ENCODE measurements around the gene HSBP1L1. TPM values are rescaled to one million over a fixed set of nuclear protein-coding genes. Genes with fewer than 3 reads are reported as not detected.

The HSBP1L1 gene
- total and polyA plus RNA-seq, 2 of the 13 experiments (the other 11 are each of a cell fraction or from before 2014, with no cell fraction given): 22.6 to 45.1 TPM

DNA sequence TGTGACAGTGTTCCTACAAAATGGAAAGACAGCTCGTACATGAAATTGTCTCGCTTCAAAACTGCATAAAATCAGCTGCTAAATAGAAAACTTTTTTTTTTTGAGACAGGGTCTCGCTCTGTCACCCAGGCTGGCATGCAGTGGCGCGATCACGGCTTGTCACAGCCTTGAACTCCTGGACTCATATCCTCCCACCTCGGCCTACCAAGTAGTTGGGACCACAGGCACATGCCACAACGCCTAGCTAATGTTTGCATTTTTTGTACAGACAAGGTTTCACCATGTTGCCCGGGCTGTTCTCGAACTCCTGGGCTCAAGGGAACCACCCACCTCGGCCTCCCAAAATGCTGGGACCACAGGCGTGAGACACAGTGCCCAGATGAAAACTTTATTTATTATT lies 20.7 kb downstream of the HSBP1L1 start (continued):
- TF ChIP-seq ZSCAN30 (CRISPR knock-in tag; IDR thresholded peaks at IDR 0.05): no peak
- peak; percentile 60 for TF ChIP-seq ZNF644 (CRISPR knock-in tag; IDR thresholded peaks at IDR 0.05; ENCODE audit: low read depth)
- no peak for TF ChIP-seq ZNF792 (CRISPR knock-in tag; IDR thresholded peaks at IDR 0.05)
- TF ChIP-seq MAFK (conservative IDR thresholded peaks at IDR 0.05 in 1 of 2, IDR thresholded peaks at IDR 0.05 in 1 of 2; ENCODE audit: low read length in 2 of 2): no peak
- TF ChIP-seq, protein P1, sequence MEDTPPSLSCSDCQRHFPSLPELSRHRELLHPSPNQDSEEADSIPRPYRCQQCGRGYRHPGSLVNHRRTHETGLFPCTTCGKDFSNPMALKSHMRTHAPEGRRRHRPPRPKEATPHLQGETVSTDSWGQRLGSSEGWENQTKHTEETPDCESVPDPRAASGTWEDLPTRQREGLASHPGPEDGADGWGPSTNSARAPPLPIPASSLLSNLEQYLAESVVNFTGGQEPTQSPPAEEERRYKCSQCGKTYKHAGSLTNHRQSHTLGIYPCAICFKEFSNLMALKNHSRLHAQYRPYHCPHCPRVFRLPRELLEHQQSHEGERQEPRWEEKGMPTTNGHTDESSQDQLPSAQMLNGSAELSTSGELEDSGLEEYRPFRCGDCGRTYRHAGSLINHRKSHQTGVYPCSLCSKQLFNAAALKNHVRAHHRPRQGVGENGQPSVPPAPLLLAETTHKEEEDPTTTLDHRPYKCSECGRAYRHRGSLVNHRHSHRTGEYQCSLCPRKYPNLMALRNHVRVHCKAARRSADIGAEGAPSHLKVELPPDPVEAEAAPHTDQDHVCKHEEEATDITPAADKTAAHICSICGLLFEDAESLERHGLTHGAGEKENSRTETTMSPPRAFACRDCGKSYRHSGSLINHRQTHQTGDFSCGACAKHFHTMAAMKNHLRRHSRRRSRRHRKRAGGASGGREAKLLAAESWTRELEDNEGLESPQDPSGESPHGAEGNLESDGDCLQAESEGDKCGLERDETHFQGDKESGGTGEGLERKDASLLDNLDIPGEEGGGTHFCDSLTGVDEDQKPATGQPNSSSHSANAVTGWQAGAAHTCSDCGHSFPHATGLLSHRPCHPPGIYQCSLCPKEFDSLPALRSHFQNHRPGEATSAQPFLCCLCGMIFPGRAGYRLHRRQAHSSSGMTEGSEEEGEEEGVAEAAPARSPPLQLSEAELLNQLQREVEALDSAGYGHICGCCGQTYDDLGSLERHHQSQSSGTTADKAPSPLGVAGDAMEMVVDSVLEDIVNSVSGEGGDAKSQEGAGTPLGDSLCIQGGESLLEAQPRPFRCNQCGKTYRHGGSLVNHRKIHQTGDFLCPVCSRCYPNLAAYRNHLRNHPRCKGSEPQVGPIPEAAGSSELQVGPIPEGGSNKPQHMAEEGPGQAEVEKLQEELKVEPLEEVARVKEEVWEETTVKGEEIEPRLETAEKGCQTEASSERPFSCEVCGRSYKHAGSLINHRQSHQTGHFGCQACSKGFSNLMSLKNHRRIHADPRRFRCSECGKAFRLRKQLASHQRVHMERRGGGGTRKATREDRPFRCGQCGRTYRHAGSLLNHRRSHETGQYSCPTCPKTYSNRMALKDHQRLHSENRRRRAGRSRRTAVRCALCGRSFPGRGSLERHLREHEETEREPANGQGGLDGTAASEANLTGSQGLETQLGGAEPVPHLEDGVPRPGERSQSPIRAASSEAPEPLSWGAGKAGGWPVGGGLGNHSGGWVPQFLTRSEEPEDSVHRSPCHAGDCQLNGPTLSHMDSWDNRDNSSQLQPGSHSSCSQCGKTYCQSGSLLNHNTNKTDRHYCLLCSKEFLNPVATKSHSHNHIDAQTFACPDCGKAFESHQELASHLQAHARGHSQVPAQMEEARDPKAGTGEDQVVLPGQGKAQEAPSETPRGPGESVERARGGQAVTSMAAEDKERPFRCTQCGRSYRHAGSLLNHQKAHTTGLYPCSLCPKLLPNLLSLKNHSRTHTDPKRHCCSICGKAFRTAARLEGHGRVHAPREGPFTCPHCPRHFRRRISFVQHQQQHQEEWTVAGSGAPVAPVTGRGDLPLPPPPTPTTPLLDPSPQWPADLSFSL (CRISPR knock-in tag; IDR thresholded peaks at IDR 0.05): no peak
- no peak for TF ChIP-seq RNF2 (conservative IDR thresholded peaks at IDR 0.05; ENCODE audit: low read depth)
- TF ChIP-seq, protein P2, sequence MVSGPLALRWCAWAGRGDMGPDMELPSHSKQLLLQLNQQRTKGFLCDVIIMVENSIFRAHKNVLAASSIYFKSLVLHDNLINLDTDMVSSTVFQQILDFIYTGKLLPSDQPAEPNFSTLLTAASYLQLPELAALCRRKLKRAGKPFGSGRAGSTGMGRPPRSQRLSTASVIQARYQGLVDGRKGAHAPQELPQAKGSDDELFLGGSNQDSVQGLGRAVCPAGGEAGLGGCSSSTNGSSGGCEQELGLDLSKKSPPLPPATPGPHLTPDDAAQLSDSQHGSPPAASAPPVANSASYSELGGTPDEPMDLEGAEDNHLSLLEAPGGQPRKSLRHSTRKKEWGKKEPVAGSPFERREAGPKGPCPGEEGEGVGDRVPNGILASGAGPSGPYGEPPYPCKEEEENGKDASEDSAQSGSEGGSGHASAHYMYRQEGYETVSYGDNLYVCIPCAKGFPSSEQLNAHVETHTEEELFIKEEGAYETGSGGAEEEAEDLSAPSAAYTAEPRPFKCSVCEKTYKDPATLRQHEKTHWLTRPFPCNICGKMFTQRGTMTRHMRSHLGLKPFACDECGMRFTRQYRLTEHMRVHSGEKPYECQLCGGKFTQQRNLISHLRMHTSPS (CRISPR knock-in tag; IDR thresholded peaks at IDR 0.05; ENCODE audit: low read depth): no peak
- TF ChIP-seq, protein P3, sequence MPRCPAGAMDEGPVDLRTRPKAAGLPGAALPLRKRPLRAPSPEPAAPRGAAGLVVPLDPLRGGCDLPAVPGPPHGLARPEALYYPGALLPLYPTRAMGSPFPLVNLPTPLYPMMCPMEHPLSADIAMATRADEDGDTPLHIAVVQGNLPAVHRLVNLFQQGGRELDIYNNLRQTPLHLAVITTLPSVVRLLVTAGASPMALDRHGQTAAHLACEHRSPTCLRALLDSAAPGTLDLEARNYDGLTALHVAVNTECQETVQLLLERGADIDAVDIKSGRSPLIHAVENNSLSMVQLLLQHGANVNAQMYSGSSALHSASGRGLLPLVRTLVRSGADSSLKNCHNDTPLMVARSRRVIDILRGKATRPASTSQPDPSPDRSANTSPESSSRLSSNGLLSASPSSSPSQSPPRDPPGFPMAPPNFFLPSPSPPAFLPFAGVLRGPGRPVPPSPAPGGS (CRISPR knock-in tag; IDR thresholded peaks at IDR 0.05): no peak
- no peak for TF ChIP-seq U2AF1 (optimal IDR thresholded peaks at IDR 0.05; ENCODE audit: low read depth, low read length)
- no peak for TF ChIP-seq REXO4 (CRISPR knock-in tag; IDR thresholded peaks at IDR 0.05; ENCODE audit: borderline replicate concordance)
- TF ChIP-seq ZBTB1 (CRISPR knock-in tag; IDR thresholded peaks at IDR 0.05; ENCODE audit: borderline replicate concordance): no peak
- TF ChIP-seq, protein P4, sequence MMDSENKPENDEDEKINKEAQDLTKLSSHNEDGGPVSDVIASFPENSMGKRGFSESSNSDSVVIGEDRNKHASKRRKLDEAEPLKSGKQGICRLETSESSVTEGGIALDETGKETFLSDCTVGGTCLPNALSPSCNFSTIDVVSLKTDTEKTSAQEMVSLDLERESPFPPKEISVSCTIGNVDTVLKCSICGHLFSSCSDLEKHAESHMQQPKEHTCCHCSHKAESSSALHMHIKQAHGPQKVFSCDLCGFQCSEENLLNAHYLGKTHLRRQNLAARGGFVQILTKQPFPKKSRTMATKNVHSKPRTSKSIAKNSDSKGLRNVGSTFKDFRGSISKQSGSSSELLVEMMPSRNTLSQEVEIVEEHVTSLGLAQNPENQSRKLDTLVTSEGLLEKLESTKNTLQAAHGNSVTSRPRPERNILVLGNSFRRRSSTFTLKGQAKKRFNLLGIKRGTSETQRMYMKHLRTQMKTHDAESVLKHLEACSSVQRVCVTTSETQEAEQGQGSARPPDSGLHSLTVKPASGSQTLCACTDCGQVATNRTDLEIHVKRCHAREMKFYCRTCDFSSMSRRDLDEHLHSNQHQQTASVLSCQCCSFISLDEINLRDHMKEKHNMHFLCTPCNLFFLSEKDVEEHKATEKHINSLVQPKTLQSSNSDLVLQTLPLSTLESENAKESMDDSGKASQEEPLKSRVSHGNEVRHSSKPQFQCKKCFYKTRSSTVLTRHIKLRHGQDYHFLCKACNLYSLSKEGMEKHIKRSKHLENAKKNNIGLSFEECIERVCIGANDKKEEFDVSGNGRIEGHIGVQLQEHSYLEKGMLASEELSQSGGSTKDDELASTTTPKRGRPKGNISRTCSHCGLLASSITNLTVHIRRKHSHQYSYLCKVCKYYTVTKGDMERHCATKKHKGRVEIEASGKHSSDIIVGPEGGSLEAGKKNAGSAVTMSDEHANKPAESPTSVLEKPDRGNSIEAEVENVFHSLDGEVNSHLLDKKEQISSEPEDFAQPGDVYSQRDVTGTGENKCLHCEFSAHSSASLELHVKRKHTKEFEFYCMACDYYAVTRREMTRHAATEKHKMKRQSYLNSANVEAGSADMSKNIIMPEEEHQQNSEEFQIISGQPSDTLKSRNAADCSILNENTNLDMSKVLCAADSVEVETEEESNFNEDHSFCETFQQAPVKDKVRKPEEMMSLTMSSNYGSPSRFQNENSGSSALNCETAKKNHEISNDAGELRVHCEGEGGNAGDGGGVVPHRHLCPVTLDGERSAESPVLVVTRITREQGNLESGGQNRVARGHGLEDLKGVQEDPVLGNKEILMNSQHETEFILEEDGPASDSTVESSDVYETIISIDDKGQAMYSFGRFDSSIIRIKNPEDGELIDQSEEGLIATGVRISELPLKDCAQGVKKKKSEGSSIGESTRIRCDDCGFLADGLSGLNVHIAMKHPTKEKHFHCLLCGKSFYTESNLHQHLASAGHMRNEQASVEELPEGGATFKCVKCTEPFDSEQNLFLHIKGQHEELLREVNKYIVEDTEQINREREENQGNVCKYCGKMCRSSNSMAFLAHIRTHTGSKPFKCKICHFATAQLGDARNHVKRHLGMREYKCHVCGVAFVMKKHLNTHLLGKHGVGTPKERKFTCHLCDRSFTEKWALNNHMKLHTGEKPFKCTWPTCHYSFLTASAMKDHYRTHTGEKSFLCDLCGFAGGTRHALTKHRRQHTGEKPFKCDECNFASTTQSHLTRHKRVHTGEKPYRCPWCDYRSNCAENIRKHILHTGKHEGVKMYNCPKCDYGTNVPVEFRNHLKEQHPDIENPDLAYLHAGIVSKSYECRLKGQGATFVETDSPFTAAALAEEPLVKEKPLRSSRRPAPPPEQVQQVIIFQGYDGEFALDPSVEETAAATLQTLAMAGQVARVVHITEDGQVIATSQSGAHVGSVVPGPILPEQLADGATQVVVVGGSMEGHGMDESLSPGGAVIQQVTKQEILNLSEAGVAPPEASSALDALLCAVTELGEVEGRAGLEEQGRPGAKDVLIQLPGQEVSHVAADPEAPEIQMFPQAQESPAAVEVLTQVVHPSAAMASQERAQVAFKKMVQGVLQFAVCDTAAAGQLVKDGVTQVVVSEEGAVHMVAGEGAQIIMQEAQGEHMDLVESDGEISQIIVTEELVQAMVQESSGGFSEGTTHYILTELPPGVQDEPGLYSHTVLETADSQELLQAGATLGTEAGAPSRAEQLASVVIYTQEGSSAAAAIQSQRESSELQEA (CRISPR knock-in tag; IDR thresholded peaks at IDR 0.05; ENCODE audit: not compliant biosample characterization): no peak
- no peak for TF ChIP-seq SIX4 (CRISPR knock-in tag; IDR thresholded peaks at IDR 0.05)

All from HepG2 (cell line).